ENCODE results near the gene EMID1.

EMID1 gene

GRCh38 chr22:29199702-29200400 lies 5.8 kb upstream of the EMID1 start:
- CTCF ChIA-PET, result interaction anchor here (1.3 kb wide), 1 partner anchor 46 kb away, joined by 5 read pairs; no protein-coding TSS in a partner anchor
- TF ChIP-seq HDGF (IDR thresholded peaks at IDR 0.05; ENCODE audit: borderline replicate concordance), result no peak
- TF ChIP-seq FOXA1 (IDR thresholded peaks at IDR 0.05), result no peak
- no peak for TF ChIP-seq ARNT (IDR thresholded peaks at IDR 0.05)
- TF ChIP-seq LEF1 (IDR thresholded peaks at IDR 0.05; ENCODE audit: borderline replicate concordance), result no peak
- TF ChIP-seq L3MBTL2 (conservative IDR thresholded peaks at IDR 0.05), result no peak
- TF ChIP-seq ELF4 (IDR thresholded peaks at IDR 0.05), result no peak
- POLR2A ChIA-PET, result no interaction called here
- DNase-seq (ENCODE audit: extremely low spot score), result peak; percentile 5

- ChIA-PET POLR2A (no interaction called here), CTCF (interaction anchor here (1.3 kb wide), 1 partner anchor 45 kb away, joined by 5 read pairs; no protein-coding TSS in a partner anchor)
- TF ChIP-seq TARDBP (IDR thresholded peaks at IDR 0.05) (no peak), PKNOX1 (IDR thresholded peaks at IDR 0.05) (no peak), L3MBTL2 (conservative IDR thresholded peaks at IDR 0.05) (no peak), CTBP1 (IDR thresholded peaks at IDR 0.05; ENCODE audit: borderline replicate concordance) (no peak), ELF4 (IDR thresholded peaks at IDR 0.05) (no peak), FOXK2 (IDR thresholded peaks at IDR 0.05) (no peak), HDGF (IDR thresholded peaks at IDR 0.05; ENCODE audit: borderline replicate concordance) (no peak), SUZ12 (IDR thresholded peaks at IDR 0.05) (no peak), ARNT (IDR thresholded peaks at IDR 0.05) (no peak), FOXA1 (IDR thresholded peaks at IDR 0.05) (no peak), ZNF384 (IDR thresholded peaks at IDR 0.05) (no peak), SP1 (IDR thresholded peaks at IDR 0.05) (no peak)
- no peak for DNase-seq (ENCODE audit: extremely low spot score)
Measured at GRCh38 chr22:29200901-29201300, 4.8 kb upstream of the EMID1 start.

GRCh38 chr22:29201782-29202181 lies 3.9 kb upstream of the EMID1 start:
- no peak for DNase-seq (ENCODE audit: extremely low spot score)
- ChIA-PET POLR2A (no interaction called here), CTCF (interaction anchor here (1.8 kb wide), 1 partner anchor 44 kb away, joined by 8 read pairs; no protein-coding TSS in a partner anchor)
- no peak for TF ChIP-seq L3MBTL2 (conservative IDR thresholded peaks at IDR 0.05)
- TF ChIP-seq ELF4 (IDR thresholded peaks at IDR 0.05), result no peak
- TF ChIP-seq NFRKB (IDR thresholded peaks at IDR 0.05), result no peak
- TF ChIP-seq CTBP1 (IDR thresholded peaks at IDR 0.05; ENCODE audit: borderline replicate concordance), result no peak
- no peak for TF ChIP-seq FOXM1 (IDR thresholded peaks at IDR 0.05; ENCODE audit: borderline replicate concordance)
- TF ChIP-seq ZNF384 (IDR thresholded peaks at IDR 0.05), result no peak
- no peak for TF ChIP-seq LEF1 (IDR thresholded peaks at IDR 0.05; ENCODE audit: borderline replicate concordance)
- TF ChIP-seq BHLHE40 (IDR thresholded peaks at IDR 0.05; ENCODE audit: borderline replicate concordance), result no peak
- TF ChIP-seq SUZ12 (IDR thresholded peaks at IDR 0.05), result no peak
- TF ChIP-seq ARNT (IDR thresholded peaks at IDR 0.05), result no peak
- no peak for TF ChIP-seq FOXA1 (IDR thresholded peaks at IDR 0.05)
- TF ChIP-seq SP1 (IDR thresholded peaks at IDR 0.05), result no peak
- TF ChIP-seq HDGF (IDR thresholded peaks at IDR 0.05; ENCODE audit: borderline replicate concordance), result no peak
- TF ChIP-seq TARDBP (IDR thresholded peaks at IDR 0.05), result no peak
- TF ChIP-seq PKNOX1 (IDR thresholded peaks at IDR 0.05), result no peak; the same call in 1 of the 2 replicates
- TF ChIP-seq FOXK2 (IDR thresholded peaks at IDR 0.05), result no peak

GRCh38 chr22:29202212-29203192 lies 3.2 kb upstream of the EMID1 start:
- no peak for DNase-seq (ENCODE audit: extremely low spot score)
- ChIA-PET POLR2A (no interaction called here), CTCF (interaction anchor here (0.6 to 1.8 kb wide), 5 partner anchors 10 to 132 kb away, joined by 3 to 8 read pairs (median 4); no protein-coding TSS in a partner anchor)
- TF ChIP-seq BHLHE40 (IDR thresholded peaks at IDR 0.05; ENCODE audit: borderline replicate concordance) (no peak), PKNOX1 (IDR thresholded peaks at IDR 0.05) (peak; percentile 76)

- ChIA-PET POLR2A (no interaction called here), CTCF (interaction anchor here (0.9 to 1.3 kb wide), 3 partner anchors 9 to 50 kb away, joined by 4 to 5 read pairs (median 4); no protein-coding TSS in a partner anchor)
- DNase-seq (ENCODE audit: extremely low spot score), result no peak
- no peak for TF ChIP-seq SP1 (IDR thresholded peaks at IDR 0.05)
- TF ChIP-seq L3MBTL2 (conservative IDR thresholded peaks at IDR 0.05), result no peak
- no peak for TF ChIP-seq FOXK2 (IDR thresholded peaks at IDR 0.05)
- TF ChIP-seq ARNT (IDR thresholded peaks at IDR 0.05), result no peak
- TF ChIP-seq CTBP1 (IDR thresholded peaks at IDR 0.05; ENCODE audit: borderline replicate concordance), result no peak
- TF ChIP-seq BHLHE40 (IDR thresholded peaks at IDR 0.05; ENCODE audit: borderline replicate concordance), result no peak
- no peak for TF ChIP-seq FOXM1 (IDR thresholded peaks at IDR 0.05; ENCODE audit: borderline replicate concordance)
- TF ChIP-seq PKNOX1 (IDR thresholded peaks at IDR 0.05), result no peak
Measured at GRCh38 chr22:29203488-29204454, 1.9 kb upstream of the EMID1 start.

All from HEK293T (cell line).